ENCODE results near the gene MAP3K15. TPM values are rescaled to one million over a fixed set of nuclear protein-coding genes. Genes with fewer than 3 reads are reported as not detected.

MAP3K15 gene
- total and polyA plus RNA-seq, 2 experiments from 2014 or later = 0.33 to 0.48 TPM

GRCh38 chrX:19334945-19335626 is 180.2 kb downstream of the MAP3K15 start:
- H3K36me3 ChIP-seq (replicated peaks; ENCODE audit: insufficient read depth, low read depth) = no peaks in the 10 kb centered on the region
- WGBS (ENCODE audit: low lambda C conversion rate, missing lambda C conversion rate) = 73% methylated on average over 16 of the region's 16 CpGs

GRCh38 chrX:19332983-19333382 is 182.3 kb downstream of the MAP3K15 start:
- H3K4me1 ChIP-seq (ENCODE audit: insufficient read depth) = no peaks in the 10 kb centered on the region
- 53% methylated on average over 5 of the region's 5 CpGs for whole genome bisulfite sequencing (ENCODE audit: low lambda C conversion rate, missing lambda C conversion rate)
- peak; percentile 20 for DNase-seq (ENCODE audit: low spot score)
- no peaks in the 10 kb centered on the region for H3K9me2 ChIP-seq (replicated peaks; ENCODE audit: insufficient read depth)
- H3K27me3 ChIP-seq = no peaks in the 10 kb centered on the region
- H3K79me2 ChIP-seq = no peaks in the 10 kb centered on the region
- no peak overlapping the region for H3K4me3 ChIP-seq
- H3K4me2 ChIP-seq = no peak overlapping the region
- no peaks in the 10 kb centered on the region for H3K9me3 ChIP-seq (ENCODE audit: low read depth)
- H3K27ac ChIP-seq = no peak overlapping the region
- H4K20me1 ChIP-seq (ENCODE audit: insufficient read depth, poor library complexity, severe bottlenecking) = no peaks in the 10 kb centered on the region
- TF ChIP-seq CTCF (IDR thresholded peaks at IDR 0.05; ENCODE audit: poor library complexity) = no peak
- TF ChIP-seq EZH2phosphoT487 (IDR thresholded peaks at IDR 0.05; ENCODE audit: low read depth, severe bottlenecking, unreplicated experiment) = no peak
- TF ChIP-seq EZH2 (IDR thresholded peaks at IDR 0.05; ENCODE audit: borderline replicate concordance) = no peak
- no peak overlapping the region for H2AFZ ChIP-seq
- H3K36me3 ChIP-seq (replicated peaks; ENCODE audit: insufficient read depth, low read depth) = no peaks in the 10 kb centered on the region

More at GRCh38 chrX:19334945-19335626, 180.2 kb downstream of the MAP3K15 start:
- no peaks in the 10 kb centered on the region for H3K27me3 ChIP-seq
- no peaks in the 10 kb centered on the region for H4K20me1 ChIP-seq (ENCODE audit: insufficient read depth, poor library complexity, severe bottlenecking)
- H3K79me2 ChIP-seq = no peaks in the 10 kb centered on the region
- H2AFZ ChIP-seq = no peak overlapping the region
- no peak overlapping the region for H3K4me2 ChIP-seq
- no peak overlapping the region for H3K27ac ChIP-seq
- no peaks in the 10 kb centered on the region for H3K4me1 ChIP-seq (ENCODE audit: insufficient read depth)
- H3K9me2 ChIP-seq (replicated peaks; ENCODE audit: insufficient read depth) = no peaks in the 10 kb centered on the region
- DNase-seq (ENCODE audit: low spot score) = no peak
- no peak overlapping the region for H3K4me3 ChIP-seq
- no peaks in the 10 kb centered on the region for H3K9me3 ChIP-seq (ENCODE audit: low read depth)
- TF ChIP-seq CTCF (IDR thresholded peaks at IDR 0.05; ENCODE audit: poor library complexity) (peak; percentile 29), EZH2 (IDR thresholded peaks at IDR 0.05; ENCODE audit: borderline replicate concordance) (no peak)

- H3K27me3 ChIP-seq = no peaks in the 10 kb centered on the region
- H2AFZ ChIP-seq = no peak overlapping the region
- H3K27ac ChIP-seq = no peak overlapping the region
- no peak overlapping the region for H3K4me3 ChIP-seq
- TF ChIP-seq CTCF (IDR thresholded peaks at IDR 0.05; ENCODE audit: poor library complexity) = no peak
- TF ChIP-seq EZH2 (IDR thresholded peaks at IDR 0.05; ENCODE audit: borderline replicate concordance) = no peak
- no peak overlapping the region for H3K4me2 ChIP-seq
- H3K9me2 ChIP-seq (replicated peaks; ENCODE audit: insufficient read depth) = no peaks in the 10 kb centered on the region
- WGBS (ENCODE audit: low lambda C conversion rate, missing lambda C conversion rate) = 83% methylated on average over 10 of the region's 10 CpGs
- H3K4me1 ChIP-seq (ENCODE audit: insufficient read depth) = no peaks in the 10 kb centered on the region
- no peak for DNase-seq (ENCODE audit: low spot score)
- H4K20me1 ChIP-seq (ENCODE audit: insufficient read depth, poor library complexity, severe bottlenecking) = no peaks in the 10 kb centered on the region
- no peaks in the 10 kb centered on the region for H3K79me2 ChIP-seq
- no peaks in the 10 kb centered on the region for H3K9me3 ChIP-seq (ENCODE audit: low read depth)
- no peaks in the 10 kb centered on the region for H3K36me3 ChIP-seq (replicated peaks; ENCODE audit: insufficient read depth, low read depth)
Observed at GRCh38 chrX:19331831-19332230, 183.5 kb downstream of the MAP3K15 start.
